Epithelial cell of prostate (primary cell): ENCODE results near the gene WIPF3.

Source experiments
- DNase-seq: peaks from one replicate; pipeline ENCODE4 v3.0.0-alpha.2; 2011; ENCODE audit warnings: low read depth, low spot score
- H3K27ac ChIP-seq: fragments of 450-650 bp; 2 replicates; pipeline ENCODE4 v1.5.1; 2017; ENCODE audit warnings: mild to moderate bottlenecking

The WIPF3 gene

GRCh38 chr7:29896685-29897411 lies 90.5 kb downstream of the WIPF3 start:
- DNase-seq = no peak
- no peak overlapping the region for H3K27ac ChIP-seq

GRCh38 chr7:29898301-29898700 lies 92.0 kb downstream of the WIPF3 start:
- DNase-seq = no peak
- H3K27ac ChIP-seq = no peak overlapping the region

GRCh38 chr7:29900745-29901144 lies 94.4 kb downstream of the WIPF3 start:
- H3K27ac ChIP-seq = no peak overlapping the region
- DNase-seq = no peak

GRCh38 chr7:29906200-29907022 lies 100.1 kb downstream of the WIPF3 start:
- no peak overlapping the region for H3K27ac ChIP-seq
- DNase-seq = no peak

- no peak overlapping the region for H3K27ac ChIP-seq
- no peak for DNase-seq
Measured at GRCh38 chr7:29914180-29914579, 107.9 kb downstream of the WIPF3 start.

- H3K27ac ChIP-seq = no peak overlapping the region
- no peak for DNase-seq
Measured at GRCh38 chr7:29915481-29916215, 109.3 kb downstream of the WIPF3 start.

- DNase-seq = no peak
- no peak overlapping the region for H3K27ac ChIP-seq
Measured at GRCh38 chr7:29917641-29918040, 111.3 kb downstream of the WIPF3 start.

- no peak for DNase-seq
- H3K27ac ChIP-seq = no peak overlapping the region
Measured at GRCh38 chr7:29918850-29919249, 112.5 kb downstream of the WIPF3 start.

- no peak overlapping the region for H3K27ac ChIP-seq
- no peak for DNase-seq
Measured at GRCh38 chr7:29919790-29920189, 113.5 kb downstream of the WIPF3 start.

- DNase-seq = no peak
- no peak overlapping the region for H3K27ac ChIP-seq
Measured at GRCh38 chr7:29920491-29920890, 114.2 kb downstream of the WIPF3 start.

- no peak overlapping the region for H3K27ac ChIP-seq
- DNase-seq = no peak
Measured at GRCh38 chr7:29921404-29922010, 115.2 kb downstream of the WIPF3 start.

GRCh38 chr7:29922921-29923700 lies 116.8 kb downstream of the WIPF3 start:
- no peak for DNase-seq
- H3K27ac ChIP-seq = no peak overlapping the region

- no peak overlapping the region for H3K27ac ChIP-seq
- DNase-seq = no peak
Measured at GRCh38 chr7:29924006-29924405, 117.7 kb downstream of the WIPF3 start.

- no peak overlapping the region for H3K27ac ChIP-seq
- DNase-seq = no peak
Measured at GRCh38 chr7:29924684-29925083, 118.4 kb downstream of the WIPF3 start.

- no peak for DNase-seq
- no peak overlapping the region for H3K27ac ChIP-seq
Measured at GRCh38 chr7:29926216-29926615, 119.9 kb downstream of the WIPF3 start.

GRCh38 chr7:29926741-29927140 lies 120.4 kb downstream of the WIPF3 start:
- no peak overlapping the region for H3K27ac ChIP-seq
- DNase-seq = no peak

GRCh38 chr7:29929018-29929807 lies 122.9 kb downstream of the WIPF3 start:
- no peak for DNase-seq
- no peak overlapping the region for H3K27ac ChIP-seq

- no peak overlapping the region for H3K27ac ChIP-seq
- DNase-seq = no peak
Measured at GRCh38 chr7:29935111-29935510, 128.8 kb downstream of the WIPF3 start.

GRCh38 chr7:29937132-29937531 lies 130.8 kb downstream of the WIPF3 start:
- DNase-seq = no peak
- H3K27ac ChIP-seq = no peak overlapping the region
